Gastroesophageal sphincter (tissue), 3 donors: ENCODE results near the gene HTR6.

Experiments used
- EP300 ChIP-seq: sonication (generic); formaldehyde crosslinking; IDR thresholded peaks from one replicate; pipeline ENCODE4 v1.6.1; 2017; ENCODE audit warnings: antibody characterized with exemption, mild to moderate bottlenecking
- POLR2A ChIP-seq, 2 donors: fragments of 450-650 bp; IDR thresholded peaks; one replicate each; pipeline ENCODE4 v1.6.1; 2017; ENCODE audit warnings: antibody characterized with exemption in 2 of 2, mild to moderate bottlenecking in 2 of 2, moderate library complexity in 1 of 2
- TF ChIP-seq, protein P1 (sequence below), 4 experiments: fragments of 200-600 bp in 2 of 4; fragments of 450-650 bp in 2 of 4; sonication (generic) in 1 of 4; IDR thresholded peaks; one replicate each; pipeline ENCODE4 v1.5.1; 2017 to 2019; ENCODE audit warnings: antibody characterized with exemption in 4 of 4, mild to moderate bottlenecking in 2 of 4, moderate library complexity in 2 of 4

GRCh38 chr1:19633106-19633505 is 31.6 kb upstream of the HTR6 start:
- TF ChIP-seq POLR2A (IDR thresholded peaks at IDR 0.05) (no peak), EP300 (no peak)
- TF ChIP-seq, protein P1, sequence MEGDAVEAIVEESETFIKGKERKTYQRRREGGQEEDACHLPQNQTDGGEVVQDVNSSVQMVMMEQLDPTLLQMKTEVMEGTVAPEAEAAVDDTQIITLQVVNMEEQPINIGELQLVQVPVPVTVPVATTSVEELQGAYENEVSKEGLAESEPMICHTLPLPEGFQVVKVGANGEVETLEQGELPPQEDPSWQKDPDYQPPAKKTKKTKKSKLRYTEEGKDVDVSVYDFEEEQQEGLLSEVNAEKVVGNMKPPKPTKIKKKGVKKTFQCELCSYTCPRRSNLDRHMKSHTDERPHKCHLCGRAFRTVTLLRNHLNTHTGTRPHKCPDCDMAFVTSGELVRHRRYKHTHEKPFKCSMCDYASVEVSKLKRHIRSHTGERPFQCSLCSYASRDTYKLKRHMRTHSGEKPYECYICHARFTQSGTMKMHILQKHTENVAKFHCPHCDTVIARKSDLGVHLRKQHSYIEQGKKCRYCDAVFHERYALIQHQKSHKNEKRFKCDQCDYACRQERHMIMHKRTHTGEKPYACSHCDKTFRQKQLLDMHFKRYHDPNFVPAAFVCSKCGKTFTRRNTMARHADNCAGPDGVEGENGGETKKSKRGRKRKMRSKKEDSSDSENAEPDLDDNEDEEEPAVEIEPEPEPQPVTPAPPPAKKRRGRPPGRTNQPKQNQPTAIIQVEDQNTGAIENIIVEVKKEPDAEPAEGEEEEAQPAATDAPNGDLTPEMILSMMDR (IDR thresholded peaks at IDR 0.05): no peak
